ENCODE measurements around the gene C1QTNF1. TPM values are rescaled to one million over a fixed set of nuclear protein-coding genes. Genes with fewer than 3 reads are reported as not detected.

C1QTNF1 gene
- total RNA-seq, 1 donor from 2014 or later = not detected

- intact Hi-C loops (cut with micrococcal nuclease) = no loop called here
- no peak for DNase-seq (ENCODE audit: low spot score)
- Mint-ChIP-seq H3K27ac (no peak overlapping the region), H3K9me3 (no peaks in the 10 kb centered on the region), H3K36me3 (ENCODE audit: low read depth) (peaks cover 21% of the 10 kb centered on the region), H3K4me1 (ENCODE audit: low read depth) (no peaks in the 10 kb centered on the region), H3K27me3 (ENCODE audit: low read depth) (no peaks in the 10 kb centered on the region), H3K4me3 (ENCODE audit: low read depth) (no peak overlapping the region)
These were observed 59.4 kb downstream of the C1QTNF1 start for GRCh38 chr17:79083191-79083971.

- Mint-ChIP-seq H3K4me1 (ENCODE audit: low read depth) (no peaks in the 10 kb centered on the region), H3K27me3 (ENCODE audit: low read depth) (no peaks in the 10 kb centered on the region), H3K36me3 (ENCODE audit: low read depth) (peaks cover 14% of the 10 kb centered on the region), H3K27ac (no peak overlapping the region), H3K9me3 (no peaks in the 10 kb centered on the region), H3K4me3 (ENCODE audit: low read depth) (no peak overlapping the region)
- no peak for DNase-seq (ENCODE audit: low spot score)
- intact Hi-C loops (cut with micrococcal nuclease) = no loop called here
These were observed 60.6 kb downstream of the C1QTNF1 start for GRCh38 chr17:79084291-79085153.

GRCh38 chr17:79085154-79085920, 61.4 kb downstream of the C1QTNF1 start:
- H3K27ac Mint-ChIP-seq = no peak overlapping the region
- H3K4me3 Mint-ChIP-seq (ENCODE audit: low read depth) = no peak overlapping the region
- no peak for DNase-seq (ENCODE audit: low spot score)
- H3K36me3 Mint-ChIP-seq (ENCODE audit: low read depth) = peaks cover 6% of the 10 kb centered on the region
- H3K4me1 Mint-ChIP-seq (ENCODE audit: low read depth) = no peaks in the 10 kb centered on the region
- H3K27me3 Mint-ChIP-seq (ENCODE audit: low read depth) = no peaks in the 10 kb centered on the region
- H3K9me3 Mint-ChIP-seq = no peaks in the 10 kb centered on the region
- intact Hi-C loops (cut with micrococcal nuclease) = no loop called here

- no peaks in the 10 kb centered on the region for H3K4me1 Mint-ChIP-seq (ENCODE audit: low read depth)
- DNase-seq (ENCODE audit: low spot score) = no peak
- intact Hi-C loops (cut with micrococcal nuclease) = loop anchor here (2.0 kb wide), 1 partner anchor 307 kb away; no protein-coding TSS in a partner anchor
- no peak overlapping the region for H3K27ac Mint-ChIP-seq
- no peaks in the 10 kb centered on the region for H3K9me3 Mint-ChIP-seq
- no peaks in the 10 kb centered on the region for H3K27me3 Mint-ChIP-seq (ENCODE audit: low read depth)
- H3K36me3 Mint-ChIP-seq (ENCODE audit: low read depth) = no peaks in the 10 kb centered on the region
- H3K4me3 Mint-ChIP-seq (ENCODE audit: low read depth) = no peak overlapping the region
These were observed 62.1 kb downstream of the C1QTNF1 start for GRCh38 chr17:79085921-79086551.

- Mint-ChIP-seq H3K9me3 (no peaks in the 10 kb centered on the region), H3K4me3 (ENCODE audit: low read depth) (no peak overlapping the region), H3K36me3 (ENCODE audit: low read depth) (no peaks in the 10 kb centered on the region), H3K4me1 (ENCODE audit: low read depth) (no peaks in the 10 kb centered on the region), H3K27me3 (ENCODE audit: low read depth) (no peaks in the 10 kb centered on the region), H3K27ac (no peak overlapping the region)
- no peak for DNase-seq (ENCODE audit: low spot score)
- intact Hi-C loops (cut with micrococcal nuclease) = loop anchor here (2.0 kb wide), 1 partner anchor 306 kb away; no protein-coding TSS in a partner anchor
These were observed 62.8 kb downstream of the C1QTNF1 start for GRCh38 chr17:79086609-79087427.

GRCh38 chr17:79087428-79088143, 63.6 kb downstream of the C1QTNF1 start:
- no peaks in the 10 kb centered on the region for H3K4me1 Mint-ChIP-seq (ENCODE audit: low read depth)
- DNase-seq (ENCODE audit: low spot score) = peak; percentile 55
- intact Hi-C loops (cut with micrococcal nuclease) = loop anchor here (2.0 kb wide), 1 partner anchor 305 kb away; no protein-coding TSS in a partner anchor
- H3K9me3 Mint-ChIP-seq = no peaks in the 10 kb centered on the region
- no peak overlapping the region for H3K4me3 Mint-ChIP-seq (ENCODE audit: low read depth)
- H3K27me3 Mint-ChIP-seq (ENCODE audit: low read depth) = peaks cover 5% of the 10 kb centered on the region
- no peaks in the 10 kb centered on the region for H3K36me3 Mint-ChIP-seq (ENCODE audit: low read depth)
- H3K27ac Mint-ChIP-seq = no peak overlapping the region

GRCh38 chr17:79088247-79088996, 64.5 kb downstream of the C1QTNF1 start:
- no peak overlapping the region for H3K4me3 Mint-ChIP-seq (ENCODE audit: low read depth)
- intact Hi-C loops (cut with micrococcal nuclease) = no loop called here
- H3K27ac Mint-ChIP-seq = no peak overlapping the region
- no peaks in the 10 kb centered on the region for H3K9me3 Mint-ChIP-seq
- H3K4me1 Mint-ChIP-seq (ENCODE audit: low read depth) = no peaks in the 10 kb centered on the region
- DNase-seq (ENCODE audit: low spot score) = no peak
- peaks cover 5% of the 10 kb centered on the region for H3K27me3 Mint-ChIP-seq (ENCODE audit: low read depth)
- no peaks in the 10 kb centered on the region for H3K36me3 Mint-ChIP-seq (ENCODE audit: low read depth)

- H3K27me3 Mint-ChIP-seq (ENCODE audit: low read depth) = peaks cover 5% of the 10 kb centered on the region
- intact Hi-C loops (cut with micrococcal nuclease) = no loop called here
- no peak for DNase-seq (ENCODE audit: low spot score)
- no peaks in the 10 kb centered on the region for H3K36me3 Mint-ChIP-seq (ENCODE audit: low read depth)
- no peaks in the 10 kb centered on the region for H3K4me1 Mint-ChIP-seq (ENCODE audit: low read depth)
- H3K27ac Mint-ChIP-seq = no peak overlapping the region
- H3K4me3 Mint-ChIP-seq (ENCODE audit: low read depth) = no peak overlapping the region
- H3K9me3 Mint-ChIP-seq = no peaks in the 10 kb centered on the region
These were observed 65.0 kb downstream of the C1QTNF1 start for GRCh38 chr17:79088997-79089328.

- Mint-ChIP-seq H3K27ac (no peak overlapping the region), H3K4me3 (ENCODE audit: low read depth) (no peak overlapping the region), H3K36me3 (ENCODE audit: low read depth) (no peaks in the 10 kb centered on the region), H3K9me3 (no peaks in the 10 kb centered on the region), H3K27me3 (ENCODE audit: low read depth) (peaks cover 5% of the 10 kb centered on the region), H3K4me1 (ENCODE audit: low read depth) (no peaks in the 10 kb centered on the region)
- intact Hi-C loops (cut with micrococcal nuclease) = no loop called here
- DNase-seq (ENCODE audit: low spot score) = no peak
These were observed 65.9 kb downstream of the C1QTNF1 start for GRCh38 chr17:79089720-79090442.

GRCh38 chr17:79090443-79091225, 66.7 kb downstream of the C1QTNF1 start:
- DNase-seq (ENCODE audit: low spot score) = no peak
- peaks cover 5% of the 10 kb centered on the region for H3K27me3 Mint-ChIP-seq (ENCODE audit: low read depth)
- no peaks in the 10 kb centered on the region for H3K4me1 Mint-ChIP-seq (ENCODE audit: low read depth)
- intact Hi-C loops (cut with micrococcal nuclease) = no loop called here
- H3K4me3 Mint-ChIP-seq (ENCODE audit: low read depth) = no peak overlapping the region
- H3K27ac Mint-ChIP-seq = no peak overlapping the region
- no peaks in the 10 kb centered on the region for H3K9me3 Mint-ChIP-seq
- H3K36me3 Mint-ChIP-seq (ENCODE audit: low read depth) = no peaks in the 10 kb centered on the region
